Left ventricle myocardium inferior (tissue), 1 donor: Measurements from ENCODE around the gene MARK4. TPM values are rescaled to one million over a fixed set of nuclear protein-coding genes. Genes with fewer than 3 reads are reported as not detected.

Experiments
- DNase-seq: peaks from one replicate; pipeline ENCODE4 v3.0.0-alpha.2; 2020
- H3K27ac ChIP-seq: fragments of 200-600 bp; replicated peaks from 2 replicates; pipeline ENCODE4 v1.8.0; 2021
- H3K27me3 ChIP-seq: fragments of 200-600 bp; 2 replicates; pipeline ENCODE4 v1.8.0; 2021; ENCODE audit warnings: low read depth
- H3K36me3 ChIP-seq: fragments of 200-600 bp; 2 replicates; pipeline ENCODE4 v1.8.0; 2021
- H3K4me1 ChIP-seq: fragments of 200-600 bp; 2 replicates; pipeline ENCODE4 v1.8.0; 2021
- H3K4me3 ChIP-seq: fragments of 200-600 bp; 2 replicates; pipeline ENCODE4 v1.8.0; 2021; ENCODE audit warnings: mild to moderate bottlenecking, moderate library complexity
- H3K9me3 ChIP-seq: fragments of 200-600 bp; replicated peaks from 2 replicates; pipeline ENCODE4 v1.8.0; 2021
- CTCF ChIP-seq: fragments of 200-600 bp; IDR thresholded peaks from 2 replicates; pipeline ENCODE4 v1.8.0; 2021; ENCODE audit warnings: antibody characterized with exemption, mild to moderate bottlenecking, borderline replicate concordance
- intact Hi-C: fragments of 100-400 bp; cut with micrococcal nuclease; formaldehyde crosslinking; loops from one replicate; pipeline ENCODE4 v1.11.0; 2022
- total RNA-seq: library from RNA; stranded (reverse); fragmentation: NEBNext Ultra II Directional; extraction: Animal tissue kit (Norgen Biotek cat#: 25700); gene quantifications from one replicate; pipeline ENCODE4 v1.2.1, GENCODE V29; 2021
- donor health status: DM: no; HTN: yes; CAD: no; lungs with severe emphysema.

Gene MARK4
- total RNA-seq, 1 donor from 2014 or later: 26.5 TPM

- peak overlapping the region; percentile 58 for H3K4me3 ChIP-seq
- no peak overlapping the region for H3K27ac ChIP-seq
- H3K9me3 ChIP-seq: no peaks in the 10 kb centered on the region
- no peak for DNase-seq
- no peak for TF ChIP-seq CTCF
- H3K4me1 ChIP-seq: peaks cover 15% of the 10 kb centered on the region
- intact Hi-C loops: no loop called here
- H3K36me3 ChIP-seq: no peaks in the 10 kb centered on the region
- H3K27me3 ChIP-seq: peaks cover 59% of the 10 kb centered on the region
Measured at GRCh38 chr19:45340899-45341453, 89.9 kb downstream of the MARK4 start.

- H3K9me3 ChIP-seq: no peaks in the 10 kb centered on the region
- H3K27ac ChIP-seq: no peak overlapping the region
- peaks cover 71% of the 10 kb centered on the region for H3K27me3 ChIP-seq
- H3K4me3 ChIP-seq: no peak overlapping the region
- no peak for TF ChIP-seq CTCF
- DNase-seq: no peak
- H3K36me3 ChIP-seq: no peaks in the 10 kb centered on the region
- intact Hi-C loops: no loop called here
- H3K4me1 ChIP-seq: peaks cover 15% of the 10 kb centered on the region
Measured at GRCh38 chr19:45342911-45343310, 91.8 kb downstream of the MARK4 start.

- no peaks in the 10 kb centered on the region for H3K9me3 ChIP-seq
- H3K4me1 ChIP-seq: peaks cover 7% of the 10 kb centered on the region
- intact Hi-C loops: no loop called here
- peaks cover 60% of the 10 kb centered on the region for H3K27me3 ChIP-seq
- H3K27ac ChIP-seq: no peak overlapping the region
- no peak for TF ChIP-seq CTCF
- DNase-seq: no peak
- H3K4me3 ChIP-seq: no peak overlapping the region
- no peaks in the 10 kb centered on the region for H3K36me3 ChIP-seq
Measured at GRCh38 chr19:45344621-45345505, 93.8 kb downstream of the MARK4 start.

- no peaks in the 10 kb centered on the region for H3K36me3 ChIP-seq
- TF ChIP-seq CTCF: no peak
- intact Hi-C loops: no loop called here
- no peaks in the 10 kb centered on the region for H3K9me3 ChIP-seq
- no peak overlapping the region for H3K4me3 ChIP-seq
- no peak for DNase-seq
- H3K27me3 ChIP-seq: peaks cover 54% of the 10 kb centered on the region
- no peak overlapping the region for H3K27ac ChIP-seq
- peaks cover 4% of the 10 kb centered on the region for H3K4me1 ChIP-seq
Measured at GRCh38 chr19:45345506-45345860, 94.4 kb downstream of the MARK4 start.

- Histone ChIP-seq H3K9me3 (no peaks in the 10 kb centered on the region), H3K4me1 (no peaks in the 10 kb centered on the region), H3K4me3 (no peak overlapping the region), H3K27ac (no peak overlapping the region), H3K27me3 (peaks cover 45% of the 10 kb centered on the region), H3K36me3 (no peaks in the 10 kb centered on the region)
- no peak for TF ChIP-seq CTCF
- intact Hi-C loops: no loop called here
- no peak for DNase-seq
Measured at GRCh38 chr19:45346449-45346848, 95.4 kb downstream of the MARK4 start.
